Neural crest cell (in vitro differentiated cells): ENCODE results near the gene SIGLEC11. TPM values are rescaled to one million over a fixed set of nuclear protein-coding genes. Genes with fewer than 3 reads are reported as not detected.
"Not testable (repeated sequence)": the region's sequence is repeated elsewhere in the genome, so short reads cannot be mapped to it uniquely, and the experiment has no call there.

Experiments used
- DNase-seq: peaks from one replicate; pipeline ENCODE4 v3.0.0; 2021; ENCODE audit warnings: low read depth, mixed read lengths, low spot score
- H3K27ac Mint-ChIP-seq: one replicate; pipeline ENCODE4 v1.8.0; 2021; ENCODE audit warnings: mild to moderate bottlenecking, mixed read lengths; ENCODE audit not compliant: unreplicated experiment
- H3K27me3 Mint-ChIP-seq: 2 replicates; pipeline ENCODE4 v1.8.0; 2021; ENCODE audit warnings: low read depth, mild to moderate bottlenecking, mixed read lengths
- H3K36me3 Mint-ChIP-seq: 2 replicates; pipeline ENCODE4 v1.8.0; 2021; ENCODE audit warnings: low read depth, mild to moderate bottlenecking, mixed read lengths
- H3K4me1 Mint-ChIP-seq: 2 replicates; pipeline ENCODE4 v1.8.0; 2021; ENCODE audit warnings: mixed read lengths
- H3K4me3 Mint-ChIP-seq: one replicate; pipeline ENCODE4 v1.8.0; 2021; ENCODE audit warnings: mild to moderate bottlenecking, mixed read lengths
- H3K9me3 Mint-ChIP-seq: 2 replicates; pipeline ENCODE4 v1.8.0; 2021; ENCODE audit warnings: mixed read lengths
- CTCF ChIP-seq: fragments of 200-600 bp; sonication (generic); conservative IDR thresholded peaks from 2 replicates; pipeline ENCODE4 v1.5.0; 2021; ENCODE audit warnings: antibody characterized with exemption, mild to moderate bottlenecking
- total RNA-seq: library from RNA; stranded (reverse); gene quantifications from 2 replicates; pipeline ENCODE4 v1.2.1, GENCODE V29; 2021

SIGLEC11 gene
- total RNA-seq, 1 donor from 2014 or later, result not detected

GRCh38 chr19:49975051-49975450, 14.1 kb upstream of the SIGLEC11 start:
- Mint-ChIP-seq H3K27ac (no peak overlapping the region), H3K9me3 (no peaks in the 10 kb centered on the region), H3K4me1 (no peaks in the 10 kb centered on the region), H3K27me3 (no peaks in the 10 kb centered on the region), H3K36me3 (no peaks in the 10 kb centered on the region), H3K4me3 (no peak overlapping the region)
- no peak for TF ChIP-seq CTCF
- DNase-seq, result no peak

- Mint-ChIP-seq H3K36me3 (no peaks in the 10 kb centered on the region), H3K4me3 (no peak overlapping the region), H3K27me3 (no peaks in the 10 kb centered on the region), H3K27ac (no peak overlapping the region), H3K9me3 (no peaks in the 10 kb centered on the region), H3K4me1 (no peaks in the 10 kb centered on the region)
- no peak for TF ChIP-seq CTCF
- DNase-seq, result no peak
These were observed 13.0 kb upstream of the SIGLEC11 start for GRCh38 chr19:49973987-49974386.

- no peak for TF ChIP-seq CTCF
- no peaks in the 10 kb centered on the region for H3K9me3 Mint-ChIP-seq
- no peak for DNase-seq
- H3K27me3 Mint-ChIP-seq, result no peaks in the 10 kb centered on the region
- no peaks in the 10 kb centered on the region for H3K36me3 Mint-ChIP-seq
- no peak overlapping the region for H3K27ac Mint-ChIP-seq
- no peaks in the 10 kb centered on the region for H3K4me1 Mint-ChIP-seq
- H3K4me3 Mint-ChIP-seq, result no peak overlapping the region
These were observed 11.9 kb upstream of the SIGLEC11 start for GRCh38 chr19:49972841-49973240.

GRCh38 chr19:49971991-49972411, 11.0 kb upstream of the SIGLEC11 start:
- Mint-ChIP-seq H3K4me3 (no peak overlapping the region), H3K27me3 (no peaks in the 10 kb centered on the region), H3K27ac (no peak overlapping the region), H3K36me3 (no peaks in the 10 kb centered on the region), H3K9me3 (no peaks in the 10 kb centered on the region), H3K4me1 (no peaks in the 10 kb centered on the region)
- DNase-seq, result no peak
- no peak for TF ChIP-seq CTCF

GRCh38 chr19:49969355-49969754, 8.4 kb upstream of the SIGLEC11 start:
- not testable (repeated sequence) for H3K9me3 Mint-ChIP-seq, H3K4me1 Mint-ChIP-seq, DNase-seq, H3K27ac Mint-ChIP-seq, H3K27me3 Mint-ChIP-seq, H3K36me3 Mint-ChIP-seq, H3K4me3 Mint-ChIP-seq

GRCh38 chr19:49968279-49968922, 7.4 kb upstream of the SIGLEC11 start:
- H3K36me3 Mint-ChIP-seq, result no peaks in the 10 kb centered on the region
- DNase-seq, result no peak
- H3K9me3 Mint-ChIP-seq, result no peaks in the 10 kb centered on the region
- no peak overlapping the region for H3K4me3 Mint-ChIP-seq
- no peaks in the 10 kb centered on the region for H3K27me3 Mint-ChIP-seq
- TF ChIP-seq CTCF, result no peak
- no peaks in the 10 kb centered on the region for H3K4me1 Mint-ChIP-seq
- no peak overlapping the region for H3K27ac Mint-ChIP-seq

GRCh38 chr19:49959892-49960291, 1.1 kb downstream of the SIGLEC11 start:
- not testable (repeated sequence) for DNase-seq, H3K36me3 Mint-ChIP-seq, H3K27ac Mint-ChIP-seq, H3K4me3 Mint-ChIP-seq, H3K27me3 Mint-ChIP-seq, H3K4me1 Mint-ChIP-seq, H3K9me3 Mint-ChIP-seq

GRCh38 chr19:49958596-49958995, 2.4 kb downstream of the SIGLEC11 start:
- not testable (repeated sequence) for H3K27me3 Mint-ChIP-seq, DNase-seq, H3K4me3 Mint-ChIP-seq, H3K27ac Mint-ChIP-seq, H3K36me3 Mint-ChIP-seq, H3K4me1 Mint-ChIP-seq, H3K9me3 Mint-ChIP-seq

- H3K4me1 Mint-ChIP-seq, result peaks cover 12% of the 10 kb centered on the region
- H3K27me3 Mint-ChIP-seq, H3K4me3 Mint-ChIP-seq, H3K36me3 Mint-ChIP-seq, H3K27ac Mint-ChIP-seq, DNase-seq, H3K9me3 Mint-ChIP-seq: not testable (repeated sequence)
These were observed 2.8 kb downstream of the SIGLEC11 start for GRCh38 chr19:49958144-49958543.
